SJSA1 (cell line): ENCODE data around the gene CYBRD1. TPM values are rescaled to one million over a fixed set of nuclear protein-coding genes. Genes with fewer than 3 reads are reported as not detected.
"Not testable (repeated sequence)": the region's sequence is repeated elsewhere in the genome, so short reads cannot be mapped to it uniquely, and the experiment has no call there.

Source experiments
- DNase-seq, 2 experiments: peaks; one replicate each; pipeline ENCODE4 v3.0.0-alpha.2; 2015 to 2020; ENCODE audit warnings: low spot score in 2 of 2, low read depth in 1 of 2
- H3K27ac ChIP-seq: fragments of 250-450 bp; sonication (Bioruptor Pico); 2 replicates; pipeline ENCODE4 v1.5.1; 2020; ENCODE audit warnings: mild to moderate bottlenecking, moderate library complexity
- H3K27me3 ChIP-seq: fragments of 250-450 bp; sonication (Bioruptor Pico); replicated peaks from 2 replicates; pipeline ENCODE4 v1.5.1; 2020; ENCODE audit warnings: mild to moderate bottlenecking, moderate library complexity
- H3K36me3 ChIP-seq: fragments of 250-450 bp; sonication (Bioruptor Pico); 2 replicates; pipeline ENCODE4 v1.5.1; 2020; ENCODE audit warnings: mild to moderate bottlenecking
- H3K4me1 ChIP-seq: fragments of 250-450 bp; sonication (Bioruptor Pico); replicated peaks from 2 replicates; pipeline ENCODE4 v1.6.1; 2021; ENCODE audit warnings: mild to moderate bottlenecking
- H3K4me3 ChIP-seq: fragments of 250-450 bp; sonication (Bioruptor Pico); 2 replicates; pipeline ENCODE4 v1.5.1; 2020; ENCODE audit warnings: mild to moderate bottlenecking
- H3K9me3 ChIP-seq: fragments of 250-450 bp; sonication (Bioruptor Pico); replicated peaks from 2 replicates; pipeline ENCODE4 v1.5.1; 2020; ENCODE audit warnings: mild to moderate bottlenecking
- total RNA-seq: library from RNA; depleted of rRNA; stranded (reverse); fragments of >200 nt; shearing (Covaris generic); gene quantifications from 2 replicates; pipeline ENCODE4 v1.2.3, GENCODE V29; 2014

Gene CYBRD1
- total RNA-seq, 1 experiment from 2014 or later: 66.5 TPM

- H3K27me3 ChIP-seq: no peaks in the 10 kb centered on the region
- H3K4me1 ChIP-seq: peaks cover 21% of the 10 kb centered on the region
- peak; percentile 77 to 84 for DNase-seq
- no peaks in the 10 kb centered on the region for H3K36me3 ChIP-seq
- peak overlapping the region; percentile 63 for H3K4me3 ChIP-seq
- no peaks in the 10 kb centered on the region for H3K9me3 ChIP-seq
- peak overlapping the region; percentile 53 for H3K27ac ChIP-seq
Measured at GRCh38 chr2:171523088-171524017, 1.1 kb downstream of the CYBRD1 start.

GRCh38 chr2:171524018-171524401 is 1.7 kb downstream of the CYBRD1 start:
- H3K4me1 ChIP-seq: peaks cover 21% of the 10 kb centered on the region
- no peaks in the 10 kb centered on the region for H3K27me3 ChIP-seq
- H3K36me3 ChIP-seq: peaks cover 2% of the 10 kb centered on the region; the same call in 1 of the 2 replicates
- peak overlapping the region; percentile 63 for H3K4me3 ChIP-seq
- no peak overlapping the region for H3K27ac ChIP-seq
- H3K9me3 ChIP-seq: no peaks in the 10 kb centered on the region
- no peak for DNase-seq

GRCh38 chr2:171529914-171530313 is 7.6 kb downstream of the CYBRD1 start:
- H3K4me1 ChIP-seq: peaks cover 28% of the 10 kb centered on the region
- H3K27me3 ChIP-seq: no peaks in the 10 kb centered on the region
- peaks cover 5% of the 10 kb centered on the region; the same call in 1 of the 2 replicates for H3K36me3 ChIP-seq
- no peak for DNase-seq
- H3K27ac ChIP-seq: no peak overlapping the region
- H3K4me3 ChIP-seq: no peak overlapping the region
- 0 out of 2 replicates have a peak, but pooled peaks cover 3% of the 10 kb centered on the region for H3K9me3 ChIP-seq

- no peak for DNase-seq
- no peaks in the 10 kb centered on the region for H3K27me3 ChIP-seq
- H3K9me3 ChIP-seq: 0 out of 2 replicates have a peak, but pooled peaks cover 3% of the 10 kb centered on the region
- no peak overlapping the region for H3K4me3 ChIP-seq
- no peak overlapping the region for H3K27ac ChIP-seq
- H3K4me1 ChIP-seq: peaks cover 28% of the 10 kb centered on the region
- H3K36me3 ChIP-seq: peaks cover 5% of the 10 kb centered on the region; the same call in 1 of the 2 replicates
Measured at GRCh38 chr2:171530378-171530777, 8.1 kb downstream of the CYBRD1 start.

GRCh38 chr2:171530859-171531258 is 8.6 kb downstream of the CYBRD1 start:
- H3K27ac ChIP-seq, H3K9me3 ChIP-seq, H3K27me3 ChIP-seq, DNase-seq, H3K36me3 ChIP-seq: not testable (repeated sequence)
- H3K4me1 ChIP-seq: peaks cover 28% of the 10 kb centered on the region
- H3K4me3 ChIP-seq: peak overlapping the region; percentile 13; the same call in 1 of the 2 replicates

- Histone ChIP-seq H3K4me1 (peaks cover 28% of the 10 kb centered on the region), H3K4me3 (peak overlapping the region; percentile 13; the same call in 1 of the 2 replicates), H3K9me3 (0 out of 2 replicates have a peak, but pooled peaks cover 3% of the 10 kb centered on the region), H3K27me3 (no peaks in the 10 kb centered on the region), H3K36me3 (peaks cover 5% of the 10 kb centered on the region; the same call in 1 of the 2 replicates), H3K27ac (peak overlapping the region; percentile 36)
- DNase-seq: peak; percentile 66 to 74
Measured at GRCh38 chr2:171531291-171531690, 9.0 kb downstream of the CYBRD1 start.

GRCh38 chr2:171531836-171532450 is 9.7 kb downstream of the CYBRD1 start:
- Histone ChIP-seq H3K4me3 (no peak overlapping the region), H3K4me1 (peaks cover 29% of the 10 kb centered on the region), H3K27ac (peak overlapping the region; percentile 36), H3K36me3 (peaks cover 5% of the 10 kb centered on the region; the same call in 1 of the 2 replicates), H3K27me3 (no peaks in the 10 kb centered on the region), H3K9me3 (0 out of 2 replicates have a peak, but pooled peaks cover 3% of the 10 kb centered on the region)
- no peak for DNase-seq

- Histone ChIP-seq H3K4me1 (peaks cover 26% of the 10 kb centered on the region), H3K27me3 (no peaks in the 10 kb centered on the region), H3K4me3 (no peak overlapping the region), H3K36me3 (peaks cover 5% of the 10 kb centered on the region; the same call in 1 of the 2 replicates), H3K27ac (no peak overlapping the region), H3K9me3 (0 out of 2 replicates have a peak, but pooled peaks cover 3% of the 10 kb centered on the region)
- no peak for DNase-seq
Measured at GRCh38 chr2:171533331-171533730, 11.1 kb downstream of the CYBRD1 start.

- H3K36me3 ChIP-seq, H3K9me3 ChIP-seq, DNase-seq, H3K4me3 ChIP-seq, H3K27ac ChIP-seq, H3K27me3 ChIP-seq: not testable (repeated sequence)
- peaks cover 19% of the 10 kb centered on the region for H3K4me1 ChIP-seq
Measured at GRCh38 chr2:171535528-171535927, 13.3 kb downstream of the CYBRD1 start.

- peaks cover 4% of the 10 kb centered on the region; the same call in 1 of the 2 replicates for H3K4me1 ChIP-seq
- H3K27me3 ChIP-seq: no peaks in the 10 kb centered on the region
- no peaks in the 10 kb centered on the region for H3K9me3 ChIP-seq
- no peak for DNase-seq
- no peak overlapping the region for H3K4me3 ChIP-seq
- H3K36me3 ChIP-seq: peaks cover 10% of the 10 kb centered on the region; the same call in 1 of the 2 replicates
- H3K27ac ChIP-seq: no peak overlapping the region
Measured at GRCh38 chr2:171540437-171540836, 18.2 kb downstream of the CYBRD1 start.

- DNase-seq: peak in 1 of 2 experiments; percentile 19
- no peaks in the 10 kb centered on the region for H3K9me3 ChIP-seq
Measured at GRCh38 chr2:171541202-171541887, 19.1 kb downstream of the CYBRD1 start.

GRCh38 chr2:171545086-171545485 is 22.8 kb downstream of the CYBRD1 start:
- DNase-seq: no peak
- Histone ChIP-seq H3K9me3 (no peaks in the 10 kb centered on the region), H3K27ac (no peak overlapping the region), H3K27me3 (no peaks in the 10 kb centered on the region), H3K4me3 (no peak overlapping the region), H3K36me3 (peaks cover 10% of the 10 kb centered on the region; the same call in 1 of the 2 replicates), H3K4me1 (no peaks in the 10 kb centered on the region)

More at GRCh38 chr2:171541202-171541887, 19.1 kb downstream of the CYBRD1 start:
- Histone ChIP-seq H3K27ac (no peak overlapping the region), H3K4me1 (peaks cover 4% of the 10 kb centered on the region; the same call in 1 of the 2 replicates), H3K36me3 (peaks cover 10% of the 10 kb centered on the region; the same call in 1 of the 2 replicates), H3K27me3 (no peaks in the 10 kb centered on the region), H3K4me3 (no peak overlapping the region)

- no peaks in the 10 kb centered on the region for H3K27me3 ChIP-seq
- no peaks in the 10 kb centered on the region for H3K4me1 ChIP-seq
- peaks cover 5% of the 10 kb centered on the region; the same call in 1 of the 2 replicates for H3K36me3 ChIP-seq
- DNase-seq: no peak
- no peak overlapping the region for H3K4me3 ChIP-seq
- H3K9me3 ChIP-seq: no peaks in the 10 kb centered on the region
- H3K27ac ChIP-seq: no peak overlapping the region
Measured at GRCh38 chr2:171547256-171547655, 25.0 kb downstream of the CYBRD1 start.
